ENCODE data around the gene MEIOSIN.

MEIOSIN gene

DNA sequence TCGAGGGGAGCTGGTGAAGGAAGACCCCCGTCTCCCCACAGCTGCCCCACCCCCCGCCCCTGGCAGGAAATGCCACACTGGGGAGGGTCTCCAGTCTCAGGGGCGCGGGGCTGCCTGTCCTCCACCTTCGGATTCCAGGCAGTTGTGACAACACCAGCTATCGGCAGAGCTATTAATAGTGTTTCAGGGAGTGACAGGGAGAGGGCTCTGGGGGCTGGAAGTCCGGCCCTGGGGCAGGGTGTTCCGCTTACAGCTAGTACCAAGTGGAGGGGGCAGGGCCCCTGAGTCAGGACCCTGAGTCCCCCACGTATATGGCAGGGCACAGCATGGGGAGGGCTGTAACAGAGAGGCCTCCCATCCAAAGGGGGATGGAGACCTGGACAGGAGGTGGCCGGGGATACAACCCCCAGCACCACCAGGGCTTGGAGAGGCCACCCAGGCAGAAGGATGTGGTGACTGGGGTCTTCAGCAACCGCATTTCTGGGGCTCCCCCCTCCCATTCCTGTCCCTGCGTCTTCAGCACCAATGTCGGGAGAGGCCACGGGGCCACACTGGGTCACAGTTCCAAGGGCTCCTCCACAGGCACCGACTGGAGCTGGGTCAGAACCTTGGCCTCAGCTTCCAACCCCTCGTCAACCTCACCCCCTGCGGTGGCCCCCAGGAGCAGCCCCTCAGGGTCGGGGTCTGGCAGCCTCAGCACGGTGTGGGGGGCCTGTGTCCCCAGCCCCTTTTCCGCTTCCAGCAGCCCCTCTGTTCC, 31.9 kb downstream of the MEIOSIN start:
- DNase-seq (ENCODE audit: low read depth in 2 of 2, low spot score in 1 of 2), result no peak

DNA sequence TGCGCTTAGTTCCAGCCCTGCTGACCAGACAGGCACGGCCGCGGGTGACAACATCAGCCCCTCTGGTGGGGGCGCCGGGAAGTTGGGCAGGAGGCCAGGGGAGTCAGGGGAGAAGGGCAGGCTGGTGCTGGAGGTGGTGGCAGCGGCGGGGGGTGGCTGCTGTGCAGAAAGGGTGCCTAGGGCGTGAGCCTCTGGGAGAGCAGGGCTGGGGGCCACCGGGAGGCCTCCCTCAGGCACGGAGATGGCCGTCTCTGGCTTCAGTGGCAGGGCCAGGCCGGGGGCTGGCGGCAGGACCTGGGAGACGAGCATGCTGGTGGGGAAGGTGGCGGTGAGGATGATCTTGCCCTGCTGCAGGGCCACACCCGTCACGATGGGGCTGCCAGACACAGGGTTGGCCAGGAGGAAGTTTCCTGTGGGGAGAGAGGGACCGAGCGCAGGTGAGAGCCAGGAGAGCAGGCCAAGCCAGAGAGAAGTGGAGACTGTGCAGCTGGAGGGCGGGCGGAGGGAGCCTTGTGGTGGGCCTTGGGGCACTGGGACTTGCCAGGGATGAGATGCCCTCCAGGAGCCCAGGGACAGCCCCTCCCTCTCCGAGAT, 32.6 kb downstream of the MEIOSIN start:
- no peak for DNase-seq (ENCODE audit: low read depth in 2 of 2, low spot score in 1 of 2)

DNA sequence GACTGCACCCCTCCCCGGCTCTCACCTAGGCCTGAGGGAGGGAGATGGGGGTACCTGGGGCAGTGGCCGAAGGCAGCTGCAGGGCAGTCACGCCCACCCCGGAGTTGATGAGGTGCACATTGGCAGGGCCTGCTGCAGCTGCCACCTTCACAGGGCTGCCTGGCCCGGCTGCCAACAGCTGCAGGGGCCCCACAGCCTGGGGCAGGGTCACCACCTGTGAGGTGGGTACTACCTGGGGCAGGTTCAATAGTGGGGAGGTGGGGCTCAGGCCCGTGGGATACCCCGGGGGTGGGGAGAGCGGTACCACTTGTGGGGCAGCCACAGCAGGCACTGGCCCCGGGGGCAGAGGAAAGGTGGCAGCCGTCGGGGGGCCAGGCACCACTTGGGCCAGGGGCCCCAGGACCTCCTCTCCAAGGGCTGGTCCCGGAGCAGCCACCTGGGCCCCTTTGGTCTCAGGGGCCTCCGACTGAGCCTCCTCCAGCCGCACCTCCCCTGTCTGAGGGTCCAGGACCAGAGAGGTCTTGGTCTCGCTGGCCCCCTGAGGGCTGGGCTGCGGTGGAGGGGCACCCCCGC, 33.1 kb downstream of the MEIOSIN start:
- no peak for DNase-seq (ENCODE audit: low read depth in 2 of 2, low spot score in 1 of 2)

DNA sequence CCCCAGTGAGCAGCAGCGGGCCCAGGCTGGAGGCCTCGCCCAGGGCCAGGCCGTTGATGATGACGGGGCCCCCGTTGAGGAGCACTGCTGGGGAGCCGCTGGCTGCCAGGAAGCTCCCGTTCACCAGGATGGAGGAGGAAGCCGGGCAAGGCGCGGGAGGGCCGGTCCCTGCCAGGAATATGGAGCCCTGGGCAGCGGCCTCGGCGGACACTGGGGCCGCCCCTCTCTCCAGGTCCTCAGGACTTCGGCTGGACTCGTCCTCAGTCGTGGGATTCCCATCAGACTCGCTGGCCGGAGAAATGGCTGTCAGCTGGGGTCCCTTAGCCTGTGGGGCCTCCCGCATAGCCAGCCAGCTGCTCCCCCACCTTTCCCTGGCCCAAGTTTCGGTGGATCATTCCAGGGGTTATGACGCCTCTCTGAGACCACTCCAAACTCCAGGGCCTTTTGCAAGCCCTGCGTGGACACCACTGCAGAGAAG, 33.7 kb downstream of the MEIOSIN start:
- no peak for DNase-seq (ENCODE audit: low read depth in 2 of 2, low spot score in 1 of 2)

DNA sequence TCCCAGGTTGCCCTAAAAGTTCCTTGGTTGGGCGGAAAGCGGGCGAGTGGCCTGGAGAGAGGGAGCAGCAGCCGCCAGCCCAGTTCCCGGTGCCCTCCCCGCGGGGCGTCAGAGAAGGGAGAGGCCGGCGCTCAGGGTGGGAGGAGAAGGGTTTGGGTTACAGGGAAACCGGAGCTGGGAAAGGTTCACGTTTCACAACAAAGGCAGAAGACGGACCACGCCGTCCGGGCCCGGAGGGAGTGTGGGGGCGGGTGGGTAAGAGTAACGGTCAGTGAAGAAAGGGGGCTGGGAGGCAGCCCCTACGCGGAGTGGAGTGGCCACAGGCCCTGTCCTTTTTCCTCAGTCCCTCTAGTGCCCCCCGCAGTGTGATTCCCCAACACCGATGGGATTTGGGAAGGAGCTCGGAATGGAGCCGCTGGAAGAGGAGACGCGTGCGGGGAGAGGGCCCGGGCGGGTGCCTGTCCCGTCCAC, 34.2 kb downstream of the MEIOSIN start:
- no peak for DNase-seq (ENCODE audit: low read depth in 2 of 2, low spot score in 1 of 2)

DNA sequence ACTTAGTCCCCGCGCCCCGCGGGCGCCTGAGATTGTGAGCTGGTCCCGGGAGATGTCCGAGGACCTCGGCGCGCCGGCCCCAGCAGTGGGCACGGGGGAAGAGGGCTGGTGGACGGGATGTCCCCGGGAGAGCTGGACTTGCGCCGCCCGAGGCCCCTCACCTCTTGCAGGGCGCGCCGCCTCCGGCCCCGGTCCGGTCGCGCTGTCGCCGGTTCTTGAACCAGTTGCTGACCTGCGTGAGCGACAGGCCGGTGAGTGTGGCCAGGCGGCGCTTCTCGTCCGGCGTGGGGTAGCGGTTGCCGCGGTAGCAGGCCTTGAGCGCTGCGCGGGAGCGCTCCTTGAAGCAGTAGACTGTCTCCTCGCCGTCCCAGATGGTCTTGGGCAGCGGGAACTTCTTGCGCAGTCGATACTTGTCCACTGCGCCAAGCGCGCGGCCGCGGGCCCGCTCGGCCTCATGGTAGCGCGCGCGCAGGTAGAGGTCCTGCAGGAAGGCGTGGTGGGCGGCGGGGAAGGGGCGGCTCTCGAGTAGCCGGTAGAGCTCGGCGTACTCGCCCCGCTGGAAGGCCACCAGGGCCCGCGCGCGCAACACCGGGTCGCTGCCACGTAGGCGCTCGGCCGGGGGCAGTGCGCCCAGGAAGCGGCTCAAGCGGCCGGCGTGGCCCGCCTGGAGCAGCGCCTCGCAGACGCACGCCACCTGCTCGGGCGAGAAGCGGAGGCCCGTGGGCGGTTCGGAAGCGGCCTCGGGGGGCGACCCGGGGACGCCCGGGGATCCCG, 34.8 kb downstream of the MEIOSIN start:
- DNase-seq (ENCODE audit: low read depth in 2 of 2, low spot score in 1 of 2), result no peak

DNA sequence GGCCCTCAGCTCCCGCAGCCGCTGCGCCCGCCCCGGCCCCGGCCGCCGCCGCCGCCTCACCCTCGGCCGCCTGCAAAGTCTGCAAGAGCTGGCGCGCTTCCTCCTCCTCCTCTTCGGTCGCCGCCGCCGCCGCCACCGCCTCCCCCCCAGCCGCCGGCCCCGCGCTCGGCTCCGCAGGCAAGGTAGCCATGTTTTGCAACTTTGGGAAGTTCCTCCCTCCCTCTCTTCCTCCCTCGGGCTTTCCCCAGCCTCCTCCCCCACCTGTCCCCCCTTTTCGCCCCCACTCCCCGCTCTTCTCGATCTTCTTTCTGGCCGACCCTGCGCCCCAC, 35.4 kb downstream of the MEIOSIN start:
- DNase-seq (ENCODE audit: low read depth in 2 of 2, low spot score in 1 of 2), result no peak

DNA sequence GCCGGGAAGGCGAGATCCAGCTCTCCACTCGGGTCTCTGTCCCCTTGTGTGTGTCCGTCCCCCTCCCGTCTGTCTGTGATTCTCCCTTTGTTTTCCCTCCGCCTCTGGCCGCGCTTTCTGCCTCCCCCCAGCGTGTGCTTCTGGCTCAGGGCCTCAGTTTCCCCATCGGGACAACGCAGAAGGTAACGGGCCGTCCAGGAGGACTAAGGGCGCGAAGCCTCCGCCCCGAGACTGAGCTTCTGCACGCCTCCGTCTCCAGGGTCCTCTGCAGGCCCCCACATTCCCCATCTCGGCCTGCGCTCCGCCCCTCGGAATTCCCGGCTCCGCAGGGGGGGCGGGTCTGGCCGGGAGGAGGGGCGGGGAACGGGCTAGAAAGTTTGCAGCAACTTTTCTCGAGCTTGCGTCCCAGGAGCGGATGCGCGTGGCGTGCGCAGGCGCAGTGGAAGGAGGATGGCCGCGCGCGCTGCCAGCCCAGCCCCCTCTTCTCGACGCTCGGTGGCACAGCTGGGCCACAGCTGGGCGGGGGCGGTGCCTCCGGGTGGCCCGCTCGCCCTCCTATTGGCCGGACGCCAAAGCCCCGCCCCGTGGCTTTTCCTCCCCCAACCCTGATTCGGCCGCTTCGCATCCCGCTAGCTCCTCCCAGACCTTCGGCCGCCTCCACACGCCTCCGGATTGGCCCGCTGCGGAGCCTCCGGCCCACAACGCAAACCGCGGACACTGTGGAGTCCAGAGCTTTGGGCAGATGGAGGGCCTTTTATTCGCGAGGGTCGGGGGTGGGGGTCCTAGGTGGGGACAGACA, 35.9 kb downstream of the MEIOSIN start, which contains the start of gene SIX5:
Gene SIX5 (minus strand): TSS at position 269 of the 799 bp plus-strand sequence. CDS start 408 bp downstream, outside the sequence.
- peak; percentile 78 to 89 for DNase-seq (ENCODE audit: low read depth in 2 of 2, low spot score in 1 of 2)

DNA sequence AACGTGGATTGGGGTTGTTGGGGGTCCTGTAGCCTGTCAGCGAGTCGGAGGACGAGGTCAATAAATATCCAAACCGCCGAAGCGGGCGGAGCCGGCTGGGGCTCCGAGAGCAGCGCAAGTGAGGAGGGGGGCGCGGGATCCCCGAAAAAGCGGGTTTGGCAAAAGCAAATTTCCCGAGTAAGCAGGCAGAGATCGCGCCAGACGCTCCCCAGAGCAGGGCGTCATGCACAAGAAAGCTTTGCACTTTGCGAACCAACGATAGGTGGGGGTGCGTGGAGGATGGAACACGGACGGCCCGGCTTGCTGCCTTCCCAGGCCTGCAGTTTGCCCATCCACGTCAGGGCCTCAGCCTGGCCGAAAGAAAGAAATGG, 36.6 kb downstream of the MEIOSIN start:
- no peak for DNase-seq (ENCODE audit: low read depth in 2 of 2, low spot score in 1 of 2)

DNA sequence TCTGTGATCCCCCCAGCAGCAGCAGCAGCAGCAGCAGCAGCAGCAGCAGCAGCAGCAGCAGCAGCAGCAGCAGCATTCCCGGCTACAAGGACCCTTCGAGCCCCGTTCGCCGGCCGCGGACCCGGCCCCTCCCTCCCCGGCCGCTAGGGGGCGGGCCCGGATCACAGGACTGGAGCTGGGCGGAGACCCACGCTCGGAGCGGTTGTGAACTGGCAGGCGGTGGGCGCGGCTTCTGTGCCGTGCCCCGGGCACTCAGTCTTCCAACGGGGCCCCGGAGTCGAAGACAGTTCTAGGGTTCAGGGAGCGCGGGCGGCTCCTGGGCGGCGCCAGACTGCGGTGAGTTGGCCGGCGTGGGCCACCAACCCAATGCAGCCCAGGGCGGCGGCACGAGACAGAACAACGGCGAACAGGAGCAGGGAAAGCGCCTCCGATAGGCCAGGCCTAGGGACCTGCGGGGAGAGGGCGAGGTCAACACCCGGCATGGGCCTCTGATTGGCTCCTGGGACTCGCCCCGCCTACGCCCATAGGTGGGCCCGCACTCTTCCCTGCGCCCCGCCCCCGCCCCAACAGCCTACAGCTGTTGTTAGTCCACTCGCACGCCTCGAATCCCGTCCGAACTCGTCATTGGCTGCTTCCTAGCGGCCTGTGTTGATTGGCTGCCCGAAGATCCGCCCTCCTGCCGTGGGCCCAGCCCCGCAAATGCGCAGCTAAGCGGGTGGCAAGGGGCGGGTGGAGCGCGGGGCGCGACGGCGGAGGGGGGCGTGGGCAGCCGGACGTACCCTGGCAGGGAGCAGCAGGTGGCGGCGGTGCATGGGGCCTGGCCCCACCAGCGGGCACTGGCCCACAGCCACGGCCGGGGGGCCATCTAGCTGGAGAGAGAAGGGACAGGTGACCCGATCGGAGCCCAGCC, 37.2 kb downstream of the MEIOSIN start:
- peak; percentile 80 to 83 for DNase-seq (ENCODE audit: low read depth in 2 of 2, low spot score in 1 of 2)

DNA sequence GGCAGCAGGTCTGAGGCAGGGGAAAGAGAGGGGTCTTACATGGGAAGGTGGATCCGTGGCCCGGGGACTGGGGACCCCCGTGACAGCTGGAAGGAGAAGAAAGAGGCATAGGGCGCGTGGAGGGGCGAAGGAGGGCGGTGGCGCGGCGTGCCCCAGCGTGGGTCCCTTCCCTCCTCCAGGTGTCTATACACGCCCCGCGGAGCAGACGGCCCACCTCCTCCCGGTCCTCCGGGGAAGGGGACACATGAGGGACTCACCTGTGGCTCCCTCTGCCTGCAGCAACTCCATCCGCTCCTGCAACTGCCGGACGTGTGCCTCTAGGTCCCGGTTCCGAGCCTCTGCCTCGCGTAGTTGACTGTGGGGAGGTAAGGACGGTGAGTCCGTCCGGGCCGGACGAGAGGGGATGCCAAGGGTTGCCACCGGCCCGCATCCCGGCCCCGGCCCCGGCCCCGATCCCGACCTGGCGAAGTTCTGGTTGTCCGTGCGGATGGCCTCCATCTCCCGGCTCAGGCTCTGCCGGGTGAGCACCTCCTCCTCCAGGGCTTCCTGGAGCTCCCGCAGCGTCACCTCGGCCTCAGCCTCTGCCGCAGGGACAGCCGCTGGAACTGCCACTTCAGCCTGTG, 38.2 kb downstream of the MEIOSIN start:
- DNase-seq (ENCODE audit: low read depth in 2 of 2, low spot score in 1 of 2), result no peak

DNA sequence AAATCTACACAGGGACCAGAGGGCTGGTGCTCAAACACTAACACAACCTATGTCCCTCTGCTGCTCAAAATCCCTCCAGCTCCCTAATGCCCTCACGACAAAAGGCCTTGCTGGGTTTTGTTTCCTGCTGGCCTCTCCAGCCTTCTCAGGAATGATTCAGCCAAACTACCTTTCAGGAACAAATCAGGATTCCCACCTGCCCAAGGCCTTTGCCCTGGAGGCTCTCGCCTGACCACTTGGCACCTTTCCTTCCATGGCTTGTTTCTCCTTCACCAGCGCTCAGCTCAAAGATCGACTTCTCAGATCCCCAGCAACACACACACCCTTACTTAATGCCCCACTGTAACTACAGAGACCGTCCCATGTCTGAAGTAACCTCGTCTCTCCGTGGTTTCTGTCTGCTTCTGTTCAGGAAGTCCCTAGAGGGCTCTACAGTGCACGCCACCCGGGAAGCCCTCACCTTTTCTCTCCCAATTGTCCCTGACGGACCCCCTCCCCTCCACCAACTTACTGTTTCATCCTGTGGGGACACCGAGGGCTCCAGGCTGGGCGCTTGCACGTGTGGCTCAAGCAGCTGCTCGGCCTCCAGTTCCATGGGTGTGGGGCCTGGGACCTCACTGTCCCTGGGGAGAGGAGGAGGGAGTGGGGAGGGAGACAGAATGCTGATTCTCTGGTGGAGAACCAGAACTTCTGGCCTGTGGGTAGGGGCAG, 39.0 kb downstream of the MEIOSIN start:
- DNase-seq (ENCODE audit: low read depth in 2 of 2, low spot score in 1 of 2), result no peak

DNA sequence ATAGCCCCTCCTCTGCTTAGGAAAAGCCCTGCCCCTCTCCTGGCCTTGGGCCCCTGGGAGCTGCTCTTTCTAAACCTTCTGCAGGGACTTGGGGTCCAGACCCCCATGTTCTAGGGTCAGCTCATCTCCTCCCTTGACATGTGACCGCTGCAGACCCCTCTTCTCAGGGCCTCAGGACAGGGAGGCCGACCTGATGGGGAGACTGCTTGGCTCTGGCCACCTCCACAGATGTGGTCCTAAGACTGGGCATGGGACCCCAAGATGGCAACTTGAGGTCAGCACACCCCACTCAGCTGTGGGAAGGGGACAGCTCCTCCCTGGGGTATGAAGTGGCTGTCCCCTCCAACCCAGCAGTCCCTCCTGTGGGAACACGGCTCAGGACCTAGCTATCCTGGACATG, 39.7 kb downstream of the MEIOSIN start:
- DNase-seq (ENCODE audit: low read depth in 2 of 2, low spot score in 1 of 2), result no peak

DNA sequence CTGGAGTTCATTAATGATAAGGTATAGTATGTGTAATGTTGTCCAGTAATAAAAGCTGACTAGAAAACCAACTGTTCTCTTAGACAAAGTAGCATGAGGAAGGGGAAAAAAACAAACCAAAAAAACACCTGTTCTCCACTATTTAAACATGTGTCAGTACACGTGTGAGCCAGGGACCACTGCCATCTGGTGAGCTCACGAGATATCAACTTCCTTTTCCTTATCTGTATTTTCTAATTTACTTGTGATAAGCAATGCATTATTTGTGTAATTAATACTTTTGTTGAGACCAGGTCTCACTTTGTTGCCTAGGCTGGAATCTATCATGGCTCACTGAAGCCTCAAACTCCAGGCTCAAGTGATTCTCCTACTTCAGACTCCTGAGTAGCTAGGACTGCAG, 40.1 kb downstream of the MEIOSIN start:
- no peak for DNase-seq (ENCODE audit: low read depth in 2 of 2, low spot score in 1 of 2)

DNA sequence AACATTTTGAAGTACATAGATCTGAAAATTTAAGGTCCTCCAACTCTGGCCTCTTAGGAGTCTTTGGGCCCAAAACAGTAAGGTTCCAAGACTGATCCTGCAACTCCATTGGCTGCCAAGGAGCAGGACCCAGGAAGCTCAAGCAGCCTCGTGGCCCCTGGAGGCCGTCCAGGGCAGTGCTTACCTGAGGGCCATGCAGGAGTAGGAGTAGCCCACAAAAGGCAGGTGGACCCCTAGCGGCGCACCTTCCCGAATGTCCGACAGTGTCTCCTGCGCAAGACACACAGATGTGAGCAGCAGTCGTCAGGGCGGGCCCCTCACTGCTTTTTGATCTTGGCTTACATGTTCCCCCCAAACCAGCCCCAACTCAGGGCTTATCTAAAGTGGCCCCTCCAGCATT, 41.5 kb downstream of the MEIOSIN start:
- DNase-seq (ENCODE audit: low read depth in 2 of 2, low spot score in 1 of 2), result no peak

DNA sequence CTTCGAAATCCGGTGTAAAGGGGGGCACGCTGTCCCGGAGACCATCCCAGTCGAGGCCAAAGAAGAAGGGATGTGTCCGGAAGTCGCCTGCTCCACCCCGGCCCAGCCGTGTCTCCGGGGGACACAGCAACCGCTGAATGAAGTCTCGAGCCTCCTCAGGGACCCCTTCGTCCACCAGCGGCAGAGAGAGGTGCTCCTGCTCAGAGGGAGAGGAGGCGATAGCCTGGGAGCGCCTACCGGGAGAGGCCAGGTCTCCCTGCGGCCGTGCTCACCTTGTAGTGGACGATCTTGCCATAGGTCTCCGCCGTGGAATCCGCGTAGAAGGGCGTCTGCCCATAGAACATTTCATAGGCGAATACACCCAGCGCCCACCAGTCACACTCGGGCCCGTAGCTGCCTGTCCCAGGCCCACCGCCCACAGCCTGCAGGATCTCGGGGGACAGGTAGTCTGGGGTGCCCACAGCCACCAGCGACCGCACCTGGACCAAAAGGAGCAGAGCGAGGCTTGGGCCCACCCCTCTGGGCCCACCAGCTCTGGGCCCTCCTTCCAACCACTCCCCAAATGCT, 44.2 kb downstream of the MEIOSIN start:
- no peak for DNase-seq (ENCODE audit: low read depth in 2 of 2, low spot score in 1 of 2)

DNA sequence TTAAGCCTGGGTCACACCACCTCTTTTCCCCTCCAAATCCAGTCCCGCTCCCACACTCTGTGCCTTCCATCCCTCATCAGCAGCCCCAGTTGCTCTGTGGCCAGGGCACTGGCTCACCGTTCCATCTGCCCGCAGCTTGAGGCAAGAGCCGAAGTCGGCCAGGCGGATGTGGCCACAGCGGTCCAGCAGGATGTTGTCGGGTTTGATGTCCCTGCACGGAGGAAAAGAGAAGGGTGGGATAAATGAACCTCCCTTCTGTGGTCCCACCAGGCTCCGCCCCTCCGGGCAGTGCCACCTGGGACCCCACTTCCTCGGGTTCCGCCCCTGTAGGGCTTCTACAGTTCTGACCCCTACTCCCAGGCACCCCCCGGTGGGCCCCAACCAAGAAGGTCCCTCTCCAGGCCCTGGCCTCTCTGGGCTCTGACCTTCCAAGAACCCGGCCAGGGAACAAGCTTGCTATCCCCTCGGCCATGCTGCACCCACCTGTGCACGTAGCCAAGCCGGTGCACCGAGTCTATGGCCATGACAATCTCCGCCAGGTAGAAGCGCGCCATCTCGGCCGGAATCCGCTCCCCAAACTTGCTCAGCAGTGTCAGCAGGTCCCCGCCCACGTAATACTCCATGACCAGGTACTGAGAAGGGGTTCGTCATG, 44.9 kb downstream of the MEIOSIN start:
- no peak for DNase-seq (ENCODE audit: low read depth in 2 of 2, low spot score in 1 of 2)
